Middle frontal gyrus (tissue), 1 donor: ENCODE measurements around the gene GABRG3.
"Not testable (repeated sequence)": the region's sequence is repeated elsewhere in the genome, so short reads cannot be mapped to it uniquely, and the experiment has no call there.

ENCODE experiments used
- DNase-seq: peaks from one replicate; pipeline ENCODE4 v3.0.0-alpha.2; 2015; ENCODE audit warnings: low spot score; ENCODE audit errors: extremely low spot score

Gene GABRG3

GRCh38 chr15:27175472-27176153 lies 204.6 kb downstream of the GABRG3 start:
- no peak for DNase-seq

- no peak for DNase-seq
Observed at GRCh38 chr15:27176785-27177406, 205.9 kb downstream of the GABRG3 start.

- no peak for DNase-seq
Observed at GRCh38 chr15:27179789-27180188, 208.8 kb downstream of the GABRG3 start.

- DNase-seq, result no peak
Observed at GRCh38 chr15:27182561-27183110, 211.7 kb downstream of the GABRG3 start.

GRCh38 chr15:27183201-27183600 lies 212.2 kb downstream of the GABRG3 start:
- DNase-seq, result no peak

- DNase-seq, result not testable (repeated sequence)
Observed at GRCh38 chr15:27191515-27191914, 220.5 kb downstream of the GABRG3 start.

GRCh38 chr15:27196691-27197090 lies 225.7 kb downstream of the GABRG3 start:
- DNase-seq, result no peak

GRCh38 chr15:27201425-27201824 lies 230.4 kb downstream of the GABRG3 start:
- no peak for DNase-seq

- no peak for DNase-seq
Observed at GRCh38 chr15:27210176-27210575, 239.2 kb downstream of the GABRG3 start.

- DNase-seq, result no peak
Observed at GRCh38 chr15:27214032-27214431, 243.1 kb downstream of the GABRG3 start.

- no peak for DNase-seq
Observed at GRCh38 chr15:27214961-27215360, 244.0 kb downstream of the GABRG3 start.

GRCh38 chr15:27218426-27218825 lies 247.4 kb downstream of the GABRG3 start:
- DNase-seq, result no peak

GRCh38 chr15:27219636-27220035 lies 248.7 kb downstream of the GABRG3 start:
- DNase-seq, result no peak

- DNase-seq, result no peak
Observed at GRCh38 chr15:27220199-27220598, 249.2 kb downstream of the GABRG3 start.

- DNase-seq, result no peak
Observed at GRCh38 chr15:27222479-27222878, 251.5 kb downstream of the GABRG3 start.

GRCh38 chr15:27223179-27223578 lies 252.2 kb downstream of the GABRG3 start:
- DNase-seq, result no peak

- no peak for DNase-seq
Observed at GRCh38 chr15:27231811-27232210, 260.8 kb downstream of the GABRG3 start.

- DNase-seq, result no peak
Observed at GRCh38 chr15:27232876-27233275, 261.9 kb downstream of the GABRG3 start.

GRCh38 chr15:27234593-27234992 lies 263.6 kb downstream of the GABRG3 start:
- DNase-seq, result no peak

GRCh38 chr15:27235161-27235560 lies 264.2 kb downstream of the GABRG3 start:
- no peak for DNase-seq

- no peak for DNase-seq
Observed at GRCh38 chr15:27235681-27236080, 264.7 kb downstream of the GABRG3 start.

- no peak for DNase-seq
Observed at GRCh38 chr15:27237319-27237939, 266.4 kb downstream of the GABRG3 start.
